PFSK-1 (cell line): Measurements from ENCODE around the gene ACTRT2.

Source experiments
- FOXP2 ChIP-seq: optimal IDR thresholded peaks from 2 replicates; pipeline ENCODE3; 2011; ENCODE audit warnings: borderline replicate concordance, control low read depth, inconsistent platforms; ENCODE audit not compliant: insufficient read depth; ENCODE audit errors: extremely low read length, extremely low read depth
- POLR2AphosphoS5 ChIP-seq: IDR thresholded peaks from 2 replicates; pipeline ENCODE4 v1.6.1; 2012; ENCODE audit warnings: low read depth, mild to moderate bottlenecking, control low read depth, low read length, moderate library complexity
- SIN3A ChIP-seq: IDR thresholded peaks from 2 replicates; pipeline ENCODE4 v1.6.1; 2012; ENCODE audit warnings: mild to moderate bottlenecking, low read length, moderate library complexity, borderline replicate concordance; ENCODE audit not compliant: insufficient read depth
- TAF1 ChIP-seq: IDR thresholded peaks from 2 replicates; pipeline ENCODE4 v1.6.1; 2012; ENCODE audit warnings: low read length, control low read depth, borderline replicate concordance; ENCODE audit not compliant: insufficient read depth
- TF ChIP-seq, protein P1 (sequence below), 2 experiments: IDR thresholded peaks; 2 replicates each; pipeline versions ENCODE4 v1.6.1 to v1.8.0; 2011 to 2012; ENCODE audit warnings: low read depth in 2 of 2, low read length in 2 of 2, control low read depth in 1 of 2, inconsistent platforms in 1 of 2, mild to moderate bottlenecking in 1 of 2, moderate library complexity in 1 of 2; ENCODE audit not compliant: insufficient read depth in 1 of 2

GRCh38 chr1:3034728-3035562 lies 13.7 kb downstream of the ACTRT2 start:
- no peak for TF ChIP-seq POLR2AphosphoS5
- TF ChIP-seq, protein P1, sequence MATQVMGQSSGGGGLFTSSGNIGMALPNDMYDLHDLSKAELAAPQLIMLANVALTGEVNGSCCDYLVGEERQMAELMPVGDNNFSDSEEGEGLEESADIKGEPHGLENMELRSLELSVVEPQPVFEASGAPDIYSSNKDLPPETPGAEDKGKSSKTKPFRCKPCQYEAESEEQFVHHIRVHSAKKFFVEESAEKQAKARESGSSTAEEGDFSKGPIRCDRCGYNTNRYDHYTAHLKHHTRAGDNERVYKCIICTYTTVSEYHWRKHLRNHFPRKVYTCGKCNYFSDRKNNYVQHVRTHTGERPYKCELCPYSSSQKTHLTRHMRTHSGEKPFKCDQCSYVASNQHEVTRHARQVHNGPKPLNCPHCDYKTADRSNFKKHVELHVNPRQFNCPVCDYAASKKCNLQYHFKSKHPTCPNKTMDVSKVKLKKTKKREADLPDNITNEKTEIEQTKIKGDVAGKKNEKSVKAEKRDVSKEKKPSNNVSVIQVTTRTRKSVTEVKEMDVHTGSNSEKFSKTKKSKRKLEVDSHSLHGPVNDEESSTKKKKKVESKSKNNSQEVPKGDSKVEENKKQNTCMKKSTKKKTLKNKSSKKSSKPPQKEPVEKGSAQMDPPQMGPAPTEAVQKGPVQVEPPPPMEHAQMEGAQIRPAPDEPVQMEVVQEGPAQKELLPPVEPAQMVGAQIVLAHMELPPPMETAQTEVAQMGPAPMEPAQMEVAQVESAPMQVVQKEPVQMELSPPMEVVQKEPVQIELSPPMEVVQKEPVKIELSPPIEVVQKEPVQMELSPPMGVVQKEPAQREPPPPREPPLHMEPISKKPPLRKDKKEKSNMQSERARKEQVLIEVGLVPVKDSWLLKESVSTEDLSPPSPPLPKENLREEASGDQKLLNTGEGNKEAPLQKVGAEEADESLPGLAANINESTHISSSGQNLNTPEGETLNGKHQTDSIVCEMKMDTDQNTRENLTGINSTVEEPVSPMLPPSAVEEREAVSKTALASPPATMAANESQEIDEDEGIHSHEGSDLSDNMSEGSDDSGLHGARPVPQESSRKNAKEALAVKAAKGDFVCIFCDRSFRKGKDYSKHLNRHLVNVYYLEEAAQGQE (IDR thresholded peaks at IDR 0.05; ENCODE audit: insufficient read depth in 1 of 2, low read depth in 2 of 2, low read length in 2 of 2) = no peak
- no peak for TF ChIP-seq SIN3A
- TF ChIP-seq TAF1 = no peak
- no peak for TF ChIP-seq FOXP2
